Spinal cord (tissue), 10 donors: Measurements from ENCODE around the gene PDE4A. TPM values are rescaled to one million over a fixed set of nuclear protein-coding genes. Genes with fewer than 3 reads are reported as not detected.
"Not testable (repeated sequence)": the region's sequence is repeated elsewhere in the genome, so short reads cannot be mapped to it uniquely, and the experiment has no call there.

Experiments
- DNase-seq, 6 donors: peaks; one replicate each; pipeline versions ENCODE4 v3.0.0 to v3.0.0-alpha.2; 2013 to 2015; ENCODE audit warnings: low spot score in 6 of 6, low read depth in 4 of 6
- H3K27ac ChIP-seq: one replicate; pipeline ENCODE4 v1.5.1; 2013; ENCODE audit warnings: low read depth, low read length, control low read depth
- H3K27me3 ChIP-seq: one replicate; pipeline ENCODE4 v1.6.1; 2013; ENCODE audit warnings: low read length; ENCODE audit not compliant: control insufficient read depth, insufficient read depth
- H3K36me3 ChIP-seq: one replicate; pipeline ENCODE4 v1.6.1; 2013; ENCODE audit warnings: low read length; ENCODE audit not compliant: control insufficient read depth, insufficient read depth
- H3K4me1 ChIP-seq: one replicate; pipeline ENCODE4 v1.6.1; 2013; ENCODE audit warnings: low read length; ENCODE audit not compliant: control insufficient read depth, insufficient read depth
- H3K4me3 ChIP-seq: one replicate; pipeline ENCODE4 v1.5.1; 2013; ENCODE audit warnings: low read depth, low read length, control low read depth
- H3K9me3 ChIP-seq: one replicate; pipeline ENCODE4 v1.6.1; 2013; ENCODE audit warnings: low read length; ENCODE audit not compliant: control insufficient read depth, insufficient read depth
- WGBS: methylation state at CpG from one replicate; pipeline ENCODE4 v1.1.5; 2013; ENCODE audit warnings: missing lambda C conversion rate; ENCODE audit not compliant: insufficient coverage; 5-methylcytosine and 5-hydroxymethylcytosine counted together
- long read RNA-seq, 4 donors: transcript quantifications; one replicate each; lab custom pipeline, GENCODE V29; 2026
- polyA plus RNA-seq, 2 donors: library from polyadenylated mRNA; unstranded; fragments of 120-200 nt; gene quantifications; one replicate each; pipeline ENCODE4 v1.2.1, GENCODE V29; 2013; ENCODE audit not compliant: insufficient read length in 2 of 2
- total RNA-seq, 2 donors: library from RNA; depleted of rRNA in 1 of 2; stranded (reverse); fragments of 120-200 nt in 1 of 2; fragments of >200 nt in 1 of 2; gene quantifications; one replicate each; pipeline versions ENCODE4 v1.2.3 to v1.2.4, GENCODE V29; 2013 to 2014
- donor health status: healthy.

Gene PDE4A
- total RNA-seq = 10 to 100 TPM in 1 of 2 donors, 1 to 10 TPM in 1; 4.2 to 10.8 TPM
- polyA plus RNA-seq = 10 to 100 TPM; 25.7 to 28.4 TPM
- long read RNA-seq, donor 1, transcript PDE4A-202 (10 exons, 2,579 nt) = major isoform, 7 of 7 reads
- long read RNA-seq, donor 1, partial matches to known transcripts = 0 of 7 reads
- long read RNA-seq, donor 1, other reads (novel, unspliced or antisense) = 0 of 7 reads
- long read RNA-seq, donor 2, partial matches to known transcripts = 13 of 13 reads
- long read RNA-seq, donor 2, other reads (novel, unspliced or antisense) = 0 of 13 reads
- long read RNA-seq, donor 3, full-length matches to known transcripts = 5 of 5 reads
- long read RNA-seq, donor 3, partial matches to known transcripts = 0 of 5 reads
- long read RNA-seq, donor 3, other reads (novel, unspliced or antisense) = 0 of 5 reads
- long read RNA-seq, donor 4, partial matches to known transcripts = 0 of 1 reads
- long read RNA-seq, donor 4, other reads (novel, unspliced or antisense) = 0 of 1 reads

DNA sequence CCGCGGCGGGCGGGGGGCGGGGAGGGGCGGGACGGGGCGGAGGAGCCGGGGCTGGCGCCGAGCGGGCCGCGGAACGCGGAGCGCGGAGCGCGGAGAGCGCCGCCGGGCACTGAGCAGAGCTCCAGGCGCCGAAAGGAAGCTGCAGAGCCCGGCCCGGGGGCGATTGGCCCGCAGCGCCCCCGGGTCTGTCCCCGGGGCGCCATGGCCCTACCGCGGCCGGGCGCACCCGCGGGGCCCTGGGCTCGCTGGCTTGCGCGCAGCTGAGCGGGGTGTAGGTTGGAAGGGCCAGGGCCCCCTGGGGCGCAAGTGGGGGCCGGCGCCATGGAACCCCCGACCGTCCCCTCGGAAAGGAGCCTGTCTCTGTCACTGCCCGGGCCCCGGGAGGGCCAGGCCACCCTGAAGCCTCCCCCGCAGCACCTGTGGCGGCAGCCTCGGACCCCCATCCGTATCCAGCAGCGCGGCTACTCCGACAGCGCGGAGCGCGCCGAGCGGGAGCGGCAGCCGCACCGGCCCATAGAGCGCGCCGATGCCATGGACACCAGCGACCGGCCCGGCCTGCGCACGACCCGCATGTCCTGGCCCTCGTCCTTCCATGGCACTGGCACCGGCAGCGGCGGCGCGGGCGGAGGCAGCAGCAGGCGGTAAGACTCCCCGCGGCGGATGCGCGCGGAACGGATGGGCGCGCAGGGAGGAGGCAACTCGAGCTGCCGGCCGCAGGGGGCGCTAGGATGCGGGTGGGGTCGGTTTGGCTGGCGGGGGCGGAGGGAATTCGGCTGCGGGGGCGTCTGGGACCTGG is at the start of gene PDE4A:
Gene PDE4A, plus strand, starts transcription at position 95 of the 796 bp plus-strand sequence. Its CDS starts 227 bp downstream, at position 322.
- H3K4me3 ChIP-seq = peak within 1 kb of the TSS; percentile 37
- WGBS = under 1% methylated on average over 95 of the region's 104 CpGs
- peaks cover 2% of the 10 kb centered on the region for H3K36me3 ChIP-seq
- peaks cover 1% of the 10 kb centered on the region for H3K9me3 ChIP-seq
- peaks cover 95% of the 10 kb centered on the region for H3K27me3 ChIP-seq
- peak in 1 of 6 donors; percentile 19 for DNase-seq
- H3K27ac ChIP-seq = no peak within 1 kb of the TSS
- peaks cover 50% of the 10 kb centered on the region for H3K4me1 ChIP-seq

DNA sequence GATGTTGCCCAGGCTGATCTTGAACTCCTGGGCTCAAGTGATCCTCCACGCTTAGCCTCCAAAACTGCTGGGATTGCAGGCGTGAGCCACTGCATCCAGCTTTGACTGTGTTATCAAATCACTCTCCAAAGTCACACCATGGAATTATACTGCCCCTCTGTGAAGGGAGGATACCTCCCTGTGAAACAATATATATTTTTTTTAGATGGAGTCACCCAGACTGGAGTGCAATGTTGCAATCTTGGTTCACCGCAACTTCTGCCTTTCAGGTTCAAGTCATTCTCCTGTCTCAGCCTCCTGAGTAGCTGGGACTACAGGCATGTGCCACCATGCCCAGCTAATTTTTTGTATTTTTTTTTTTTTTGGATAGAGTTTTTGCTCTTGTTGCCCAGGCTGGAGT is 47.6 kb upstream of the PDE4A start:
- H3K4me3 ChIP-seq = no peak overlapping the region
- H3K4me1 ChIP-seq = no peaks in the 10 kb centered on the region
- H3K9me3 ChIP-seq = no peaks in the 10 kb centered on the region
- H3K36me3 ChIP-seq = peaks cover 70% of the 10 kb centered on the region
- no peak overlapping the region for H3K27ac ChIP-seq
- no peak for DNase-seq
- no peaks in the 10 kb centered on the region for H3K27me3 ChIP-seq
- no CpG with 5 or more reads among the region's 3 CpGs for WGBS

DNA sequence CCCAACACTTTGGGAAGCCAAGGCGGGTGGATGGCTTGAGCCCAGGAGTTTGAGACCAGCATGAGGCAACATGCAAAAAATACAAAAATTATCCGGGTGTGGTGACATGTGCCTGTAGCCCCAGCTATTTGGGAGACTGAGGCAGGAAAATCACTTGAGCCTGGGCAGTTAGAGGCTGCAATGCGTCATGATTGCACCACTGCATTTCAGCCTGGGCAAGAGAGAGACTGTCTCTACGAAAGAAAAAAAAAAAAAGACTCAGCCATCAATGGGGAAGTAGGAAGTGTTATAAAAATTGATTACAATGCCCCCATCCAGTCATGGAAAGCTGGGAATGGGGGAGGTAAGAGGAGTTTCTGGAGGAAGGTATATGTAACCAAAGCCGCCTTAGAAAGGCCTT is 45.4 kb upstream of the PDE4A start:
- Histone ChIP-seq H3K4me1 (peaks cover 6% of the 10 kb centered on the region), H3K27me3 (no peaks in the 10 kb centered on the region), H3K27ac (no peak overlapping the region), H3K36me3 (peaks cover 58% of the 10 kb centered on the region), H3K4me3 (no peak overlapping the region), H3K9me3 (no peaks in the 10 kb centered on the region)
- WGBS = 93% methylated on average over 4 of the region's 5 CpGs
- no peak for DNase-seq

DNA sequence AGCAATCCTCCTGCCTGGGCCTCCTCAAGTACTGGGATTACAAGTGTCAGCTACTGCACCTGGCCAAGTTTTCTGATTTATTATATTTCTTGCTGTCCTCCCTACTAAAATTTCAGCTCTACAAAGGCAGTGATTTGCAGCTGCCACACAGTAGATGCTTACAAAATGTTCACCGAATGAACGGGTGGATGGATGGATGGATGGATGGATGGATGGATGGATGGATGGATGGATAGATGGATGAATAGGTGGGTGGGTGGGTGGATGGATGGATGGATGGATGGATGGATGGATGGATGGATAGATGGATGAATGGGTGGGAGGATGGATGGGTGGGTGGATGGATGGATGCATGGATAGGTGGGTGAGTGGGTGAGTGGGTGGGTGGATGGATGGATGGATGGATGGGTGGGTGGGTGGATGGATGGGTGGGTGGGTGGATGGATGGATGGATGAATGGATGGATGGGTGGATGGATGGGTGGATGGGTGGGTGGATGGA is 43.1 kb upstream of the PDE4A start:
- peaks cover 40% of the 10 kb centered on the region for H3K36me3 ChIP-seq
- 95% methylated on average over 2 of the region's 2 CpGs for WGBS

DNA sequence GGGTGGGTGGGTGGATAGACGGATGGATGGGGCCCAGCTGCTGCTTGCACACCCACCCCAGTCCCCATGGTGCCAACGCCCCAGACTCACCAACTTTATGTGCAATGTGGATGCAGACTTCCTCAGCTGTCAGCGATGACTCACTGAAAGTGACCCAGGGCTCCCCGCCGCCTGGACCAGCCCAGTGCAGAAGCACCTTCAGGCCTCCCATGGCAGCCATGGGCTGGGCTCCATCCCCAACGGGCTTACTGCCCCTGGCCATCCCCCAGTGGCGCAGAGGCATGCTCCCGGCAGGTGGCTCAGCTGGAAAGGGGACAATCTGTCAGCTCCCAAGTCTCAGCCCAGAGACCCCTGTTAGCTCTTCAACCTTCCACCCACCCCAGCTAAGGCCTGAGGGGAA is 42.2 kb upstream of the PDE4A start:
- no peak overlapping the region for H3K4me3 ChIP-seq
- peaks cover 35% of the 10 kb centered on the region for H3K36me3 ChIP-seq
- peaks cover 11% of the 10 kb centered on the region for H3K4me1 ChIP-seq
- no peaks in the 10 kb centered on the region for H3K9me3 ChIP-seq
- peak in 1 of 6 donors; percentile 0 for DNase-seq
- H3K27ac ChIP-seq = no peak overlapping the region
- WGBS = 99% methylated on average over 7 of the region's 8 CpGs
- no peaks in the 10 kb centered on the region for H3K27me3 ChIP-seq

More for the DNA sequence above, 43.1 kb upstream of the PDE4A start:
- not testable (repeated sequence) for H3K9me3 ChIP-seq, H3K27ac ChIP-seq, H3K4me3 ChIP-seq, DNase-seq, H3K27me3 ChIP-seq
- peaks cover 11% of the 10 kb centered on the region for H3K4me1 ChIP-seq

DNA sequence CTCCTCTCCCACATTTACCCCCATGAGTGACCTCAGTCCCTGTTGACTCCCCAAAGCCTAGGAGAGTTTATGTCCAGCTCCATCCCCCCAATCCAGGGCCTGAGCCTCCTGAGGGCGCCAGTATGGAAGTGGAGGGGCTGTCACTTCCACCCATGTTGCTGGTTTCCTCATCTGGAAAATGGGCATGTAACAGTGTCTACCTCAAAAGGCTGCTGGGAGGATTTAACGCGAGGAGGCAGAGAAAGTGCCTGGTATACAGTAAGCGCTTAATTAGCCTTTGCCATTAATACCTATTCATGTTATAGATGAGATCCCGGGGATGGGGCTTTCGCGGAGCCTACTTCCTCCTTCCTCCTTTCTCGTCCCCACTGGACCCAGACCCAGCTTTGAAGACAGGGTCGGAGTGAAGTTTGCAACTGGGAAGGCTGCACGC is 40.4 kb upstream of the PDE4A start:
- Histone ChIP-seq H3K36me3 (peaks cover 23% of the 10 kb centered on the region), H3K4me1 (peaks cover 11% of the 10 kb centered on the region), H3K9me3 (no peaks in the 10 kb centered on the region), H3K27me3 (no peaks in the 10 kb centered on the region), H3K4me3 (peak overlapping the region; percentile 68), H3K27ac (peak overlapping the region; percentile 78)
- peak in 1 of 6 donors; percentile 5 for DNase-seq
- WGBS = 3% methylated on average over 7 of the region's 10 CpGs

DNA sequence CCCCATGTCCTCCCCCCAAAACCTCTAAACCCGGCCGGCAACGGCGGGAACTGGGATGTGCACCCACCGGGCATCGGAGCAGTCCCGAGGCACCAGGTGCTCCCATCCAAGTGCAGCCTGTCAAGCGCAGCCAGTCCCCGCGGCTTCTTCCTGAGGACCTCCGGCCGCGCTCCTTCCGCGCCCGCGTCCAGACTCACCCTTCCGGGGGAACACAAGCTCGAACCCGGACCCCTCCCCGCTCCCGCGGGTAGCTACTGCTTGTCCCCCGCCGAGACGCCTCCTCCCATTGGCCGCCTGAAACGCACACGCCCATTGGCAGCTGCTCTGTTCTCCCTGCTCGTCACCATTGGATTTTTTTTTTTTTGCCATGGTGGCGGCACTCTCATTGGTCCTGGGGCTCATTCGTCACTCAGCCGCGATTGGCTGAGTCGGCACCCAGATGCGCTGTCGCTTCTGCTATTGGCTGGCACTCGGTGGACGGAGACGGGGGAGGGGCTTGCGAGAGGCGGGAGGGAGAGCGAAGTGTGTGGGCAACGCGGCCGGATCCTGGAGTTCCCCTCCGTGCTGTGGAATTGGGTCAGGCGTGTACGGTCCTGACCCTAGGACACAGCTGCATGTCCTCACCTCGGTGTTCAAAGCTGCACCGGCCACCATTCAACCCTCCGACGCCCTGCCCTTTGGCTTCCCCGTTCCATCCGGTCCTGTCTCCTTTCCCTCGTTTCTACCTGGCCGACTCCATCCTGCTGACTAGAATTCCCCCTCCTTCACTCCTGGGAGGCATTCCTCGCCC is 39.8 kb upstream of the PDE4A start, which contains the start of gene TYK2:
Gene TYK2, minus strand, starts transcription at position 260 of the 790 bp plus-strand sequence. CDS start 2,166 bp downstream, outside the sequence.
- H3K9me3 ChIP-seq = no peaks in the 10 kb centered on the region
- peaks cover 11% of the 10 kb centered on the region for H3K4me1 ChIP-seq
- H3K36me3 ChIP-seq = peaks cover 18% of the 10 kb centered on the region
- peak within 1 kb of the TSS; percentile 78 for H3K27ac ChIP-seq
- H3K27me3 ChIP-seq = no peaks in the 10 kb centered on the region
- WGBS = under 1% methylated on average over 58 of the region's 58 CpGs
- H3K4me3 ChIP-seq = peak within 1 kb of the TSS; percentile 68
- DNase-seq = peak; percentile 97 to 100 (median 98)

DNA sequence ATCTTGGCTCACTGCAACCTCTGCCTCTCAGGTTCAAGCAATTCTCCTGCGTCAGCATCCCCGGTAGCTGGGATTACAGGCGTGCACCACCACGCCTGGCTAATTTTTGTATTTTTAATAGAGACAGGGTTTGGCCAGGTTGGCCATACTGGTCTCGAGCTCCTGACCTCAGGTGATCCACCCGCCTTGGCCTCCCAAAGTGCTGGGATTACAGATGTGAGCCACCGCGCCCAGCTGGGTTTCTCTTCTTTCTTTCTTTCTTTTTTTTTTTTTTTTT is 37.2 kb upstream of the PDE4A start:
- H3K27ac ChIP-seq, H3K4me3 ChIP-seq: not testable (repeated sequence)
- 90% methylated on average over 7 of the region's 8 CpGs for WGBS

DNA sequence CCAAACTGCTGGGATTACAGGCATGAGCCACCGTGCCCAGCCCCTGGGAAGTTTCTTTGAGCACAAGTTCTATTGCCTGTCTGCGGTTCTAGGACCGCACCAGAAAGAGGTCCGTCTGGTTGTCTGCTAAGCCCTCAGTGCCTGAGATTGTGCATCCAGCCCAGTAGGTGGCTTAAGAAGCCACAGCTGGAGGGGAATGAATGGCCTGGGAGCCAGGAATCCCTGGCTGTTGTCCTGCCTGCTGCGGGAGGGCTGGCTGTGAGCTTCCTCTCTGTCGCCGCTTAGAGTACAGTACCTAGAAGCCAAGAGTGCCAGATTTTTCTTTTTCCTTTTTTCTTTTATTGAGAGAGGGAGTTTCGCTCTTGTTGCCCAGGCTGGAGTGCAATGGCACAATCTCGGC is 35.8 kb upstream of the PDE4A start:
- Histone ChIP-seq H3K4me3 (no peak overlapping the region), H3K27me3 (no peaks in the 10 kb centered on the region), H3K27ac (no peak overlapping the region), H3K36me3 (no peaks in the 10 kb centered on the region), H3K4me1 (peaks cover 9% of the 10 kb centered on the region), H3K9me3 (no peaks in the 10 kb centered on the region)
- no peak for DNase-seq
- 77% methylated on average over 7 of the region's 9 CpGs for WGBS

More for the DNA sequence above, 37.2 kb upstream of the PDE4A start:
- not testable (repeated sequence) for H3K36me3 ChIP-seq, H3K27me3 ChIP-seq, H3K9me3 ChIP-seq, DNase-seq
- peaks cover 11% of the 10 kb centered on the region for H3K4me1 ChIP-seq
